GM03348 (cell line): ENCODE results near the gene STEAP1B.

Source experiments
- DNase-seq: peaks from one replicate; pipeline ENCODE4 v3.0.0; 2012; ENCODE audit warnings: low spot score

Gene STEAP1B

DNA sequence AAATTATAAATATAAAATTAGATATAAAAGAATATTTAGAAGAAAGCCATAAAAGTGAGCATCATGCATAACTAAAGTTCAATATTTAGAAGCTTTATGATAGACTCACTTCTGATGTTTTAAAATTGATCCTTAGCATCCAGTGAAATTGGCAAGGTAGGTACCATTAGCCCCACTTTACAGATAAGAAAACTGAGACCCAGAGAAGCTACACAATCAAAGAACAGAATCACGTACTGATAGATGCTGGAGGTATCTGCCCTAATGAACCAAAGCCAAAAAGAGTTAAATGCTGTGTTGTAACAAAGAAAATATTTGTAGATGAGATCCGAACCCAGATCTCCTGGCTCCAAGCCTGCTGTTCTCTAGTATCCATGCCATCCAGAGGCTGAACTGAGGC is 100.4 kb downstream of the STEAP1B start:
- no peak for DNase-seq

DNA sequence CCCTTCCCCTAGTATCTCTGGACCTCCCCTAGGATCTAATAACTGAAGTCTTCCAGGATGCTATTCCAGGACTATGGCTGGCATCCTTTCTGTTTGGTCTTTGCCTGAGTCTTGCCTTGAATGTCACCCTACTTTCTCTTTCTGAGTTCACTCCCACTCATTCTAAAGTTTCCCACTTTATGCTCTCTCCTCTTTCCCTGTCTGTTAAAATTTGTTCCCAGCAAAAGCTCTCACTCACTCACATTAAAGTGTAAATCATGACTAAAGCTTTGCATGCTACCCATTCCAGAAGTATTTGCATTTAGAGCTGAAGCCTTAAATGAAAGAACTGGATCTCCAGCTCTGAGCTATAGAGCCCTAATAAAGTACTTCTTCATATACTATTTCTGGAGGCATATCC is 100.9 kb downstream of the STEAP1B start:
- no peak for DNase-seq

DNA sequence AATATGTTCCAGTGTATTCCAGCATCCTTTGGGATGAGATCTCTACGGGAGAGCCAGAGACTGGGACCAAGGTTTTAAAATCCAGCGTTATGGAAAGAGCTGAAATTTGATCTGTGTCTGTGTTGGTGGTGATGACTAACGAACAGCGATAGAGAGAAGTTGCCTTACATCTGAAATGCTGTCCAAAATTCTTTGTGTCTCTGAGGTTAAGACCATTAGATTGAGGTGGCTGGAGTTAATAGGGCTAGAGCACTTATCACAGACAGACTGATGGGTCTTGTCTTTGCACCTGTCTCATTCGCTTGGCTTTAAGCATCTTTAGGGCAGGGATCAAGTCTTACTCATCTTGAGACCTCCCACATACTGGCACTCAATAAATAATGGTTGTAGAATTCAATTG is 102.0 kb downstream of the STEAP1B start:
- no peak for DNase-seq

DNA sequence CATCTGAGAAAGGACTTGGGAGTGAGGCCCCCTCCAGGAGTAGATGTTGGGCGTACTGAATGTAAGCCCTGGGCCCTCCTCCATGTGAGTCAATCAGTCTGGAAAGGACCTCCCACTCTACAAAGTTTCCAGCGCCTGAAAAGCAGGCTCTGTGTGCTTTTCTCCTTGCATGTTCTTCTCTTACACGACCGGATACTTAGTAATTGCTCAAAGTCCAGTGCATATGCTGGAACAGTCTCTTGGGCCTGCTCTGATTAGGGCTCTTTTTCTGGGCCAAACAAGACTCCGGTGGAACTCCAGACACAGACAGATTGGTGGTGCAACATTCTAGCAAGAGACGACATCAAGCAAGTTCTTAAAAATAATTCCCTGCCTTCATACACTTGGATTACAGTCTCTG is 104.8 kb downstream of the STEAP1B start:
- no peak for DNase-seq

DNA sequence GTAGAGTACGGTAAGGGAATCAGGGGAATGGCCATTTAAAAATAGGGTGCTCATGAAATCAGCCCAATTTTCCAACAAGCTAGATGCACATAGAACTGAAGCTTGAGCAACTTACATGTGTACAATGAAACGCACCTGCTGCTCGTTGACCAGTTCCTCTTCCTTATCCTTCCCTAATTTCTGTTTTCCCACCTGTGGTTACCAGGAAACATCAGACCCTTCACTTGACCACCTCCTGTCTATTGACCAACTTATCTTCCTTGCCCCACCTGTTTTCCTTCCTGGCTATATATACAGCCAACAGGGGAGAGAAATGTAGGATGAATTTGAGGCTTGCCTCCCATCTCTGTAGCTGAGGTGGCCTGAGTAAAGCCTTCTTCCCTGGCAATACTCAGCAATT is 105.2 kb downstream of the STEAP1B start:
- DNase-seq = no peak

DNA sequence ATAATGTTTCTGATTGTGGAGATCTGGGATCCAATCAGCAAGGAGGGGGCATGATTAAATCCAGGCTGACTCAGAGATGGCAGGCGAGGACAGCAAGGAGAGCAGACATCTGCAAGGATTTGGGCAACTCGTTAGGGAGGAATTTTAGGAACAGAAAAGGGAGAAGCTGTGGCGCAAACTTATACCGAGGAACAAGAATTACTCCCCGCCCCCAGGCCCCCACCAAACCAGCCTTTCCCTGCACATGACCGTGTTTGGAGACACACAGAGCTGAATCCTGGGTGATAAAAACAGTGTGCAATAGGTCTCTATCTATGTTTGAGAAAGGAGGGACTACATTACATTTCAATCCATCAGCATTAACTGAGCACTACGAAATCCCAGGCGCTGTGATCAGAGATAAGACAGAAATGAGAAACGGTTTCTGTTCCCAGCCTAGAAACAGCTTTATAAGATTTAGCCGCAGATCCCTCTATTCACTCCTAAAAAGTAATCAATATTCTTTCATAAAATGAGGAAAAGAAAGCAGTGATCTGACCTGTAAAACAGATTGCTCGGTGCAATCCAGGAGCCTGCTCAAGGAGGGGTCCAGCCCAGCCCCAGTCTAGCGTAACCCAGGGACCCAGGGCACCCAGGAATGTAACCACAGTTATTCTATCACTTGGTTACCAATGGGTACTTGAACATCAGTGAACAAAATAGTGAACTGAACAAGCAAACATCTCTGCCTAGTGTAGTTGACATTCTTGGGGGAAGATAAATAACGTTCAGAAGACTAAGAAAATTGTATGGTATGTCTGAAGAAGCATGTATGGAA is 105.9 kb downstream of the STEAP1B start:
- peak; percentile 64 for DNase-seq

DNA sequence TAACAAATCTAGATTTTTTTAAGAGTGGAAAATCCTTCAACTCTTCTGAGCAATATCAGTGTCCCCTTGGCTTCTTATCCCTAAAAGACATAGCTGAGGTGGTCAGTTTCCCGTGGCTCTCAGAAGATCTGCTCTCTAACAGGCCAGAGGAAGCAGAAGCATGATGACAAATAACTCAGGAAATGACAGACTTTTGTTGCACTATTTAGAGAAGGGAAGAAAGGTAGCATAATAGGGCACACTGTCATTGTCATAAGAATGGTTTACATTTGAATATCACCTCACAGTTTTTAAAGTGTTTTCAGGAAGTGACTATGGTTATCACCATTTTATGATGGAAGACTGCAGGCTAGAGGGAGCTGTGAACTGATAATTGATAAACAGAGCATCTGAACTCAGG is 109.5 kb downstream of the STEAP1B start:
- no peak for DNase-seq

DNA sequence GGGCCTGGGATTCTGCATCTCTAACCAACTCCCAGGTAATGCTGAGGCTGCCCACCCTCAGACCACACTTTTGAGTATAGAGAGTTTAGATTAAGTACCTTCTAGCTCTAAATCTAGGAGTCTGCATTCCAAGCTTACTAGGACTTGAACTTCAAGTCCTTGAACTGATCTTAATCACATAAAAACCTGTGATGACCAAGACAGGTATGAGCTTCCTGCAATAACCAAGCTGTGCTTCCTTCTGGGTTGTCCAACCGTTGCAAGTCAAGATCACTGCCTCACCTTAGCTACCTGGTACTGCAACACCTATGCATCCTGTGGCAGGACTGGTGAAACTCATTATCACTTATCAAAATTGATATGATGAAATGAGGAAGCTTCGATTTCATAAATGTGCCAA is 110.1 kb downstream of the STEAP1B start:
- no peak for DNase-seq

DNA sequence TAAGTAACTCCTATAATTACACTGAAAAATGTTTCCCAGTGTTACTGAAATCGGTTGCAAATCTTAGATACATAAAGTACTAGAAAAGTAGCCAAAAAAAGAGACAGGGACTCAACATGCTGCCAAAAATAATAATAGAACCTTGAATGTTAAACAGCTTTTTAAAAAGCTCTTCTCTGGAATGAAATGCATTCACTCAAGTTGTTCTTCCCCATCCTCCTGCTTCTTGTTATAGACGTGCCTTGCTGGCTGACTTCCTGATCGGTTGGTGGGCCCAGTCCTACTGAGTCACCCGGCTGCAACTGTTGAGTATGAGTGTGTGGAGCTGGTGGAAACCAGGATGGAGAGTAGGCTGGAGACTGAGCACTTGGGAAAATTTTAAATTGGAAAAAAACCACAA is 112.4 kb downstream of the STEAP1B start:
- DNase-seq = peak; percentile 54

DNA sequence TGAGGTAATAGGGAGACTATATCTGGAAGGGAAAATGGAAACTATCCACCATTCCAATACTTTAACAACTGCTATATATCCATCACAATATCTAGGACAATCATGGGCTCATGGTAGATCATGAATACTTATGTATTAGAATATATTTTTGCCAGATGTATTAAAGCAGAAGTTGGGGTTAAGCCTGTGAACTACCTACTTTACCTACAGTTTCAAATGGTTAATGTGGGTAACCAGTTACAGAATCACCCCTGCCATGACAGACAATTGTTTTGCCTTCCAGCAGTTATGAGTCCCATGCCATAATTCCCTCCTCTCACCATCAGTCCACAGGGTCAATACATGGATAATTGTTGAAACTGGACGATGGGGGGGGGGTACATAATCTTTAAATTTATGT is 113.1 kb downstream of the STEAP1B start:
- DNase-seq = no peak

DNA sequence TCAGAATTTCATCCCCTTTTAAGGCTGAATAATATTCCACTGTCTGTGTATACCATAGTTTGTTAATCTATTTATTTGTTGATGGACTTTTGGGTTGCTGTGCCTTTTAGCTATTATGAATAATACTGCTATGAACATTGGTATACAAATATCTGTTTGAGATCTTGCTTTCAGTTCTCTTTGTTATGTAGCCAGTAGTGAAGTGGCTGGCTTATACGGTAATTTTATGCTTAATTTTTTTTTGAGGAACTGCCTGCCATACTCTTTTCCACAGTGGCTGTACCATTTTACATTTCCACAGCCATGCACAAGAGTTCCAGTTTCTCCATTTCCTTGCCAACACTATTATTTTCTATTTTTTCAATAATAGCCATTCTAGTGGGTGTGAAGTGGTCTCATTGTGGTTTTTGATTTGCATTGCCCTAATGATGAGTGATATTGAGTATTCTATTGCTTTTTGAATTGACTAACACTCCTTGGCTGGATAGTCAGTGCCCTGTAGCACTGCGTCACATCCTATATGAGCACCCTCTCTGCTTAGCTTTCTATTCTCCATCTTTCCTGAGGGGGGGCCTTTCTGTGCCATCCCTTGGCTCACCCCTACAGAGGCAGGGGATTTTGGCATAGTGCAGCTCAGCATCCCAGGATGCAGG is 113.7 kb downstream of the STEAP1B start:
- DNase-seq = no peak

DNA sequence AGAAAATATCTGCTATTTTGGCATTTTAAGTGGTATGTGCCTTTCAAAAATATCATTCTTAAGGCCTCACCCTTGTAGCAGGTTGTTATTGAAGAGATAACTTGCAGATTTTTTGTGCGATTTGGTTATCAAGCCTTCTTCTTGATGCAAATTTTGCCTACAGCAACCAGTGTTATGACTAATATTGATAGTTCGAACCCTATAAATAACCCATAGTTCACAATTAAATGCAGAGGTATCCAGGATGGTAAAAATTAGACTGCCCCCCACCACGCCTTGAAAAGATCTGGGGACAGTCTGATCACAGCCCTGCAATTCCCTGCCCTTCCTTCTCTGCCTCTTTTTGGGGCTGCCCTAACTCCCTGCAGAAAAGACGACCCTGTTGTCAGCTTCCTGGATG is 114.7 kb downstream of the STEAP1B start:
- no peak for DNase-seq

DNA sequence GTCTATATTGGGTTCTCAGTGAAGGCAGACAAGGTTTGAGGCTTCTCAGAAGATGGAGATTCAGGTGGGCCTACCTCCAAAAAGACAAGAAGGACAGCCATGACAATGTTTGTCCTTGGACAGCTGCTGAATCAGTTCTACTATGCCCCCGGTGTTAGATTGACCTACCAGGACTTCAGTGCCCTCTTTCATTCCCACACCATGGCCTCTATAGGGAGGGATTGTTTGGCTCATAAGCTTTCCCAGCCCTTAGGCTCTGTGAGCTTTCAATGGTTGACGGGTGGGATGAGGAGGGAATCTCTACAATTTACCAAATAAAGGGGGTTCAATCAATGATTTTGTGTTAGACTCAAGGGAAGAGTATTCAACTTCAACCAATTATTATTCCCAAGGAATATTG is 119.7 kb downstream of the STEAP1B start:
- DNase-seq = no peak

DNA sequence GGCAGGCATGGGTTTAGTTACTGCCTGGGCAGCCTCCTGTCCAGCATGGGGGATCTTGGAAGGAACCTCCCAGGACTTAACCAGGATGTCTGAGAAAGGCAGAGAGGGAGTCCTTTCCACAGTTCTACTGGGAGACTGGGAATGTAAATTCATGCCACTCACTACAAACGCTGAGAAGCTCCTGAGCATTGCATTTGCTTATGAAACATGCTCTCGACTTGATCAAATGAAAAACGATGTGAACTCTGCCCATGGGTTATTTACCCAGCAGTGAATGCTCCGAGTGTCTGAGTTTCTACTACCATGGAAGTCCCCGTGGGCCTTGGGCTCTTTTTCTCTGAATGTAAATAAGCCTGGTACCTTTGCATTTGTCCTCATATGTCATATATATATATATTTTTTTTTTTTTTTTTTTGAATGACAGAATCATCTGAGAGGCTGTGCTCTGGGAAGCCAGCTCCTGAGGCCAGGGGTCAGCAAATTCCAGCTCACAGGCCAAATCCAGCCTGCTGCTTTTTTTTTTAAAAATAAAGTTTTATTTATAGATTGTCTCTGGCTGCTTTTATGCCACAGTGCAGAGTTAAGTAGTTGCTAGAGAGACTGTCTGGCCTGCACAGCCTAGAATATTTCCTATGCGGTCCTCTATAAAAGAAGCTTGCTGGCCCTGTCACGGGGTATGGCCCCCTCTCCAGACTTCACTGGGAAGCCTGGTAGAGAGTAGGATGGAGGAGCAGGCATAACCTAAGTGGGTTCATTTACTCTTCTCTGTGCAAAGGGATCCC is 121.6 kb downstream of the STEAP1B start:
- no peak for DNase-seq

DNA sequence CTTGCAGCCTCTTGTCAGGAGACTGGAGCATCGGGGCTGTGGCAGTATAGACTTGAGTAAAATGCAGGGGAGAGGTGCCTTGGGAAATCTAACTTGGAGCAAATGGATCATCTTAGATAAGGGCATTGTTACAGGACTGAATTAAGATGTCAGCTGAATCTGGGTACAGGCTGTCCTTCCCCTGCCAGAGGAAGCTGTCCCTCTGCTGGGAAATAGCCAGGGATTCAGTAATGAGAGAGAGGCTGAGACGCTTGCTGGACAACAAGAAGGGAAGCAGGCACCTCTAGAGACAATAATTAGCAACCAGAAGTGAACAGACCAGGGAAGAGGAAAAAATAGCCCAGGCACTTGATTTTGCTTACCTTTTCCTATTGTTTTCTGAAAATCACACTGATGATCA is 122.3 kb downstream of the STEAP1B start:
- DNase-seq = no peak

DNA sequence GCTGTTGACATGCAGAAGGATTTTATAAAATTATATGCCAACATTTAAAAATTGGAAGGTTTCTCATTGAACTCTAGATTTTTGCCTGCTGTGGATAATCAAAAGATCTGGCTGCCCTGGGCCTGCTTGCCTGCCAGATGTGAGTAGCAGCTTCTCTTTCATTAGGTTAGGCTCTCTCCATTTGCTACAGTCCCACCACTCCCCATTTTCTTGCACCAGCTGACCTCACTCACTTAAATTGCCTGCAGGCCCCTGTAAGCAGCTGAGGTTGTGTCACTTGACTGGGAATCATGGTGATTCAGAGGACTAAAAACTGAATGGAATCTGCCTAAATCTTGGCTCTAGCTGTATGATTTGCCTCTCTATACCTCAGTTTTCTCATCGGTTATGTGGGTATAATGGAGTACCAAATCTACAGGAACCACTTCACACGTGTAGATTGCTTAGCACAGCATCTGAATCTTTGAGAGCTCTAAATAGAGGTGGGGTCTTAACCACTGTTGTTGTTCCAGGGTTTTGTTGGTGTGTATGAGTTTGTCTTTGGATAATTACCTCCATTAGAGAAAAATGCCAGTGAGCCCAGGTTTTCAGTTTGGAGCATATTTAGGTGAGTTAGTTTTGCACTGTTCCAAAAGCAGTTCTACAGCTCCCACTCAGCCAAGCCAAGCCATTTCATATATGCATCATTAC is 124.5 kb downstream of the STEAP1B start:
- no peak for DNase-seq

DNA sequence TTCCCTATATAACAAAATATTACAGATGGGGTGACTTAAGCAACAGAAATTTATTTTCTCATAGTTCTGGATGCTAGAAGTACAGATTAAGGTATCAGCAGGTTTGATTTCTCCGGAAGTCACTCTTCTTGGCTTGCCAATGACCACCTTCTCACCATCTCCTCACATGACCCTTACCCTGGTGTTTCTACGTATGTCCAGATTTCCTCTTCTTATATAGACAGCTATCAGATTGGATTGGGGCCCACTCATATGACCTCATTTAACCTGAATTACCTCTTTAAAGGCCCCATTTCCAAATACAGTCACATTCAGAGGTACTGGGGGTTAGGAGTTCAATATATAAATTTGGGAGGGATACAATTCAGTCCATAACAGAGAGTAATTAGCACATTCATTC is 126.1 kb downstream of the STEAP1B start:
- DNase-seq = no peak

DNA sequence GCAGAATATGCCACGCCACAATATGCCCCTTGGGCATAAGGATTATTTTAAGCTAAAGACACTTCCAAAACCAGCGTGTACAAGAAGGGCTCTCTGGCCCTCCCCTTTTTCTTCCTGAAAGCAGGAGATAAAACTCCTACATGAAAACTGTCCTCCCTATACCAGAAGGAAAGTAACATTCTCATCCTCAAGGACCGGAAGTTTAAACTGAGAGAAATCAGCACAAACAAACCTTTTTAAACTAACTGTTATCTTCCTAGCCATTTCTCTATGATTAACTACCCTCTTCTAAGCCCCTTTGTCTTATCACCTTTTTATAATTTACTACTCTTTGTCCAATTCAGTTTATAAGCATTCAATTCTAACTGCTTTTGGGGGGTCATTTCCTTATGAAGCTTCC is 126.6 kb downstream of the STEAP1B start:
- DNase-seq = no peak

DNA sequence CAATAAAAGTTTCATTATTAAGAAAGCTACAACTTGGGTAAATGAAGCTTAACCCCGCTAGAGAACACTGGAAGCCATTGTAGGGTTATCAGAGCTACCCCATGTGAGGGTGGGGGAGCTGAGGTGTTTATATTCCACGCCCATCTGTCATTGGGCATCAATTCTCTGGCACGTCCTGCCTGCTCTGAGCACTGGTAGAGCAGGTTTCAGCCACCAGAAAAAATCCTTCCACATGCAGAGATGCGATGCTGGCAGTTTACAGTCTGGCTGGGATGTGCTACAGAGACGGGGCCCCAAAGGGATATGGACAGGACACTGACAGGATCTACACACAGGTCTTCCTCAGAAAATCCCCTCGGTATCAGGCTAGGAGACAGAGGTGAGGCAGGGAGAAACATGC is 127.1 kb downstream of the STEAP1B start:
- no peak for DNase-seq

DNA sequence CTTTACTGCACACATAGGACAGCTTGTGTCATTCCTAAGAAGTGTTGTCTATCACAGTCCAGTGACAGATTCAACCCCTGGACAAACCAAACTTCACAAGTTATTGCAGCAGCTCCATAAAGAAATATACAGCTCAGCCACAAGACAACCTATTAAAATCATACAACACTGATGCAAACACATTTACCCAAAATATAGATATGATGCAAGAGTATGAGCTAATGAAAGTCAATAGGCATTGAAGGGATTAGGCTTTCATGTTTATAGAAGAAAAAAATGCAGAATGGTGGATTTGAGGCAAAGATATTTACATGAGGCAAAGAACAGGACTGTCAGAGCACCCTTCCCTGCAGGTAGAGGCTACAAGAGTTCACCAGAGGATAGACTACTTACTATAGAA is 128.1 kb downstream of the STEAP1B start:
- no peak for DNase-seq
